Mucosa of stomach (tissue), 1 donor: ENCODE results near the gene C2CD3.

Experiments
- H3K27me3 ChIP-seq: one replicate; pipeline ENCODE4 v1.7.0; 2013; ENCODE audit warnings: mild to moderate bottlenecking, low read length; ENCODE audit not compliant: control insufficient read depth, insufficient read depth
- H3K36me3 ChIP-seq: one replicate; pipeline ENCODE4 v1.7.0; 2013; ENCODE audit warnings: low read length; ENCODE audit not compliant: control insufficient read depth, insufficient read depth
- H3K4me1 ChIP-seq: one replicate; pipeline ENCODE4 v1.7.0; 2013; ENCODE audit warnings: mild to moderate bottlenecking, low read length; ENCODE audit not compliant: control insufficient read depth, insufficient read depth
- H3K4me3 ChIP-seq: one replicate; pipeline ENCODE4 v1.7.0; 2013; ENCODE audit warnings: low read length
- H3K9ac ChIP-seq: one replicate; pipeline ENCODE4 v1.7.0; 2013; ENCODE audit warnings: mild to moderate bottlenecking, low read length, moderate library complexity
- H3K9me3 ChIP-seq: one replicate; pipeline ENCODE4 v1.7.0; 2013; ENCODE audit warnings: mild to moderate bottlenecking, low read length, moderate library complexity; ENCODE audit not compliant: control insufficient read depth
- donor health status: Pancreatic carcinoma.

C2CD3 gene

DNA sequence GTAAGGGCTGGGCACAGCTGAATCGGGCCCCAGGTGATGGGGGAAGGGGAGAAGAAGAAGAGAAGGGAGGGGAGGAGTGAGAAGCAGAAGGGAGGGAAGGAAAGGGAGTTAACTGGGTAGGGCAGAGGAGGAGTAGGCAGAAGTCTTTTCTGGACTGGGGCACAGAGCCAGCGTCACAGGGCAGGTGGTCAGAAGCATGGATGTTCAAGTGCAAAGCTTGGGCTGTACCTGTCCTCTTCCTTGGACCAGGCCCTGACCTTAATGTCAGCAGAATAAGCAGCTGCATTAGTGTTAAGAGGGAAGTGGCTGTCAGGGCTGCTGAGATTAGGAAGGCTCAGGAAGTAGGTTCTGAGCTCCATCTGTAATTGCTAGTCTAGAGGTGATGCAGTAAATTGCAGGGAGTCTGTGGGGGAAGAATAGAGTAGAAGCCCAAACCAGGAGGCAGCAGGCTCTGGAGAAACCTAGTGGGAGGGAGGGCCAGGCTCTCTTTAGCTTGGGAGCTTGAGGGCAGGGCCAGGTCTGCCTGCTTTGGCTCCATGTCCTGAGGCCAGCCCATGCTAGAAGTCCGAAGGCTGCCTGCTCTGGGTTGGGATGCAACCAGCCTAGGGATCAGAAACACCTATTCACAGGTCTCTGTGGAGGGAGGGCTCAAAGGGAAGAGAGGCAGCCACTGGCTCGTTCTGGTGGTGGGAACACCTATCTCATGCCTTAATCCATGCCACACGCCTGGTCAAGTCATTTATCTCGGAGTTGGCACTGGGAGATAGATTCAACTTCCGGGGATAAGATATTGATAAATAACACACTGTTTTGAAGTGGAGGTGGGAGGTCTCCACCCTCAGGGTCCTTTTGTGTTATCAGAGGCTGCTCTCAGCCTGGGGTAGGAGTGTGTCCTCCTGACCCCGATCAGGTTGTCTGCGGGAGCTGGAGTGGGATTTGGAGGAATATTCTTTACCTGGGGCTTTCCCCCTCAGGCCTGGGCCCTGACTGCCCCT, 160.2 kb downstream of the C2CD3 start:
- H3K9ac ChIP-seq = no peak overlapping the region
- H3K27me3 ChIP-seq = no peaks in the 10 kb centered on the region
- H3K9me3 ChIP-seq = no peaks in the 10 kb centered on the region
- H3K4me3 ChIP-seq = no peak overlapping the region
- H3K36me3 ChIP-seq = no peaks in the 10 kb centered on the region
- peaks cover 30% of the 10 kb centered on the region for H3K4me1 ChIP-seq

DNA sequence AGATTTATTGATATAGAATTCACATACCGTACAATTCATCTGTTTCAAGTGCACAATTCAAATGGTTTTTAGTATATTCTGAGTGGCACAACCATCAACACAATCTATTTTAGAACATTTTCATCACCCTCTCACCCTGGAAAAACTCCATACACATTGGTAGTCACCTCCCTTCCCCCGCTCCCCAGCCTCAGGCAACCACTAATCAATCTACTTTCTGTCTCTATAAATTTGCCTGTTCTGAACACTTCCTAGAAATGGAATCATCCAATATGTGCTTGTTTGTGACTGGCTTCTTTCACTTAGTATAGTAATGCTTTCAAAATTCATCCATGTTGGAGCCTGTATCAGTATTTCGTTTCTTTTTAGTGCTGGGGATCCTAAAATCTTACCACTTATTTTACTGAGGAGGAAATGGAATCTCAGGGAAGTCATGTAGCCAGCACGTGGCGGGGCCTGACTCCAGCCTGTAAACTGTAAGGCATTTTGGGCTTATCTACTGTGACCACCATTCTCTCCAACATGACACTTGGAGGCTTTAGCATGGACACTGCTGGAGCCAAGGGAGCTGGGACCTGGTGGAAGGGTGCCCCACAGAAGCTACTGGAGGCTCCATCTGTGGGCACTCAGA, 161.0 kb downstream of the C2CD3 start:
- Histone ChIP-seq H3K4me1 (peaks cover 35% of the 10 kb centered on the region), H3K36me3 (no peaks in the 10 kb centered on the region), H3K9me3 (no peaks in the 10 kb centered on the region), H3K27me3 (no peaks in the 10 kb centered on the region), H3K9ac (no peak overlapping the region), H3K4me3 (no peak overlapping the region)

DNA sequence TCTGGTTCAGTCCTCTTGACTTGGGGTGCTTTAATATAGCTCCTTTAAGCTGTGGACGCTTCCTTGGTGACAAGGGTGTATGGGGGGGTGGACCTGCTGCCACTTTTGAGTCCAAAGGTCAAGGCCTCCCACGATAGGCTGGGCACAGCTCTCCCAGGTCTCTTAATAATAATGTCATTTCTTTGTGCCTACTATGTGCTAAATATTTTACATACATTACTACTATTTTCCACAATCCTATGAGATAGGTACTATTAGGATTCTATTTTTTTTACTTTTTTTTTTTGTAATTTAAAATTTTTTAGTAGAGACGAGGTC, 161.6 kb downstream of the C2CD3 start:
- Histone ChIP-seq H3K4me1 (peaks cover 35% of the 10 kb centered on the region), H3K27me3 (no peaks in the 10 kb centered on the region), H3K9ac (no peak overlapping the region), H3K9me3 (no peaks in the 10 kb centered on the region), H3K4me3 (no peak overlapping the region), H3K36me3 (no peaks in the 10 kb centered on the region)

DNA sequence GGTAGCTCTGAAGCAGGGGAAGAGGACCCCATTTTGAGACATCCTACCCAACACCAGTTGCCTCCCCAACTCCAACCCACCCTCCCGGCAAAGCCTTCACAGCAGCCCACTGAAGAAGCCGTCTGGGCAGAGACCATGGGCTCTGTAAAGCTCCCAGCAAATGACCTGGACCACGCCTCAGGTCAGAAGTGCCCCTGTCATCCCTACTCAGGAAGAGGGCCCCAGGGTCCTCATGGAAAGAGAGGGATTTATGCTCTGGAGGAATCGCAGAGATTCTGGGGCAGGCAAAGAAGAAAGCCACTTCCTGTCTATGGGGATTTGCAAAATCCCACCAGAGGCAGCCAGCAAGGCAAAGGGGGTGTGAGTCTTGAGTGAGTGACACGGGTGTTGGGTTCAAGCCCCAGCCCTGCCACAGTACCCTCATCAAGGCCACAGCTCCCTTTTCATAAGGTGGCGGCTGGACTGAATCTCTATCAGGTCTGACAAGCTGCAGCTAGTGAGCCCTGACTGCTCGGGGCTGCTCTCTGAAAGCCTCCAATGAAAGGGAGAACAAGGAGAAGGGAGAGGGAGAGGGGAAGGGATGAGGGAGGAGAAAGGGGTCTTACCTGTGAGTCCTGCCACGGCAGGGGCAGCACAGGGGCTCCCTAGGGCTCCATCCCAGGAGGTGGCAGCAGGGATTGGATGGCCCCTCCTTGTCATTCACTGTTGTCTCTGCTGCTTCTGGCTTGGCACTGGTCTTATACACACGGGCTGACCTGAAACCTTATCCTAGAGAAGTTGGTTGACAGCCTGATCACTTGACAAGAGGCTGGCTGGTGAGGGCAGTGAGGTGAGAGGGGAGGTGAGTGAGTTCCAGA, 162.2 kb downstream of the C2CD3 start, which contains the start of gene UCP3:
Gene UCP3, minus strand, starts transcription at position 713 of the 857 bp plus-strand sequence. CDS start 2,043 bp downstream, outside the sequence.
- no peaks in the 10 kb centered on the region for H3K9me3 ChIP-seq
- H3K4me3 ChIP-seq = no peak within 1 kb of the TSS
- H3K9ac ChIP-seq = no peak within 1 kb of the TSS
- no peaks in the 10 kb centered on the region for H3K36me3 ChIP-seq
- H3K4me1 ChIP-seq = peaks cover 35% of the 10 kb centered on the region
- no peaks in the 10 kb centered on the region for H3K27me3 ChIP-seq

DNA sequence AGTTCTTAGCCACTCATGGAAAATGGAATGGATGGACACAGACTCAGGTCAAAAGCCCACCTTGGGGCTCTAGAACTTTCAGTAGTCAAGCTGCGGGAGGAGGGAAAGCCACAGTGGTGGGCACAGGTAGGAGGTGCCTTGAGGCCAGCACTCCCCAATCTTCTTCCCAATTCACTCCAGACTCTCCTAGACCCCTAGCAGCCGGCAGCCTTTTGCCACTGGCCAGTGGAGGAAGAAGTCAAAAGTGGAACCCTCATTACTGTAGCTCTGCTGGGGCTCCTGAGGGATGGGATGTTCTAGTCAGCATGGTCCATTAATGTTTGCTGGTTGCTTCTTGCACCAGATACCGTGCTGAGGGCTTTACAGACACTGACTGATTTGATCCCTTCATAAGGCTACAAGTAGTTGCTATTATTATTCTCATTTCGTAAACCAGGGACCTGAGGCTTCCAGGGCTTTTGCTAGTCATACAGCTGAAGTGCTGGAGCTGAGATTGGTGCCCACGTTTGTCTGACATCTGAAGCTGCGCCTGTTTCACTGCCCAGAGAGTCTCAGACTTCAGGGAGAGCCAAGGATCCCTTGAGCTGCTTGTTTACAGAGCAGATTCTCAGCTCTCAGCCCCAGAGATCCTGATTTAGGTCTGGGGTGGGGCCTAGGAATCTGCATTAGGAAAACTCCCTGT, 163.0 kb downstream of the C2CD3 start:
- H3K4me3 ChIP-seq = no peak overlapping the region
- no peaks in the 10 kb centered on the region for H3K27me3 ChIP-seq
- peaks cover 35% of the 10 kb centered on the region for H3K4me1 ChIP-seq
- no peak overlapping the region for H3K9ac ChIP-seq
- no peaks in the 10 kb centered on the region for H3K9me3 ChIP-seq
- H3K36me3 ChIP-seq = no peaks in the 10 kb centered on the region

DNA sequence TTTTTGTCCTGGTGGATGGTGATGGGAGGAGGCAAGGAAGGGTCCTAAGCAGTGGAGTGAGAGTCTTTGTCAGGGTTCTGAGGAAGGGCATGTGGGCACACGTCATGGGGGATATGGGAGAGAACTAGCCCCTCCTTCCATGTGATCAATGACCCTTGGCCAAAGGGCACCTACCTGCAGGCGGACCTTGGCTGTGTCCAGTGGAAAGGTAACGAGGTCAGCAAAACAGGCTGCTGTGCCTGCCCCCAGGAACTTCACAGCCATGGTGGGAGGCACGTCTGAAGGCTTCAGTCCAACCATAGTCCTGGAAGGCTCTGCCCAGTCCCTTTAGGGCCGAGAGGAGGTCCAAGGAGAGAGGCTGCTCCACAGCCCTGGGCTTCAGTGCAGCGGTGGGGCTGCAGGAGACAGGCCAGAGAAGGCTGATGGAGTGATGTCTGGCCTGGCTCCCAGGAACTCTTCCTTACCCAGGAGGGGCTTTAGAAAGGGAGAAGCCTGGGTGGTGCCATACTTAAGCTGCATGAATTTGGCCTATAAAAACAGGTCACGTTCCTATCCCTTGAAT, 164.0 kb downstream of the C2CD3 start:
- no peaks in the 10 kb centered on the region for H3K9me3 ChIP-seq
- no peaks in the 10 kb centered on the region for H3K36me3 ChIP-seq
- no peak overlapping the region for H3K4me3 ChIP-seq
- H3K27me3 ChIP-seq = no peaks in the 10 kb centered on the region
- no peak overlapping the region for H3K9ac ChIP-seq
- peaks cover 38% of the 10 kb centered on the region for H3K4me1 ChIP-seq

DNA sequence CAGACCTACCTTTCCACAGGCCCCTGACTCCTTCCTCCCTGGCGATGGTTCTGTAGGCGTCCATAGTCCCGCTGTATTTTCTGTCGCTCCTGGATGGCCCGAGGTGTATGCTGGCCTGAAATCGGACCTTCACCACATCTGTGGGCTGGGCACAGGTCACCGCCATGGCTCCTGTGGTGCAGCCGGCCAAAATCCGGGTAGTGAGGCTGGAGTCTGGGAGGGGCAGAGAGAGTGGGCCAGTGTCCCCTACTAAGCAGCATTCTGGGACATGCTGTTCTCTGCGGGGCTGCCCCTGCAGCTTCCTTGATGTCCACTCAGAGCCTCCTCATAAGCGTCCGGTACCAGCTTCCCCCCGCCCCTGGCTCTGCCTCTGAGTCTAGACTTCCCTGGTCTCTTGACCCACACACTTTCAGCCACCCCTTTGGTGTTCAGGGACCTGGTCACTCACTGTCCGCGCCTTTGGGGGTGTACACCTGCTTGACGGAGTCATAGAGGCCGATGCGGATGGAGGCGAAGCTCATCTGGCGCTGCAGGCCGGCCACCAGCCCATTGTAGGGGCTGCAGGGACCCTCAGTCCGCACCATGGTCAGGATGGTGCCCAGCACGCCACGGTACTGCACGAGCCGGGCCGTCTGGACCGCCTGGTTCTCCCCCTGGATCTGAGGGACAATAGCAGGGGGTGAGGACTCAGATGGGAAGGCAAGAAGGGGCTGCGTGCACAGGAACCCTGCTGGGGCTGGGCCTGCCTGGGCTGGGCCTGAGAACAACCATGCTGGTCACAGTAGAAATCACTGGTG, 164.9 kb downstream of the C2CD3 start:
- Histone ChIP-seq H3K27me3 (no peaks in the 10 kb centered on the region), H3K4me1 (peaks cover 39% of the 10 kb centered on the region), H3K9me3 (no peaks in the 10 kb centered on the region), H3K9ac (no peak overlapping the region), H3K36me3 (no peaks in the 10 kb centered on the region), H3K4me3 (no peak overlapping the region)

DNA sequence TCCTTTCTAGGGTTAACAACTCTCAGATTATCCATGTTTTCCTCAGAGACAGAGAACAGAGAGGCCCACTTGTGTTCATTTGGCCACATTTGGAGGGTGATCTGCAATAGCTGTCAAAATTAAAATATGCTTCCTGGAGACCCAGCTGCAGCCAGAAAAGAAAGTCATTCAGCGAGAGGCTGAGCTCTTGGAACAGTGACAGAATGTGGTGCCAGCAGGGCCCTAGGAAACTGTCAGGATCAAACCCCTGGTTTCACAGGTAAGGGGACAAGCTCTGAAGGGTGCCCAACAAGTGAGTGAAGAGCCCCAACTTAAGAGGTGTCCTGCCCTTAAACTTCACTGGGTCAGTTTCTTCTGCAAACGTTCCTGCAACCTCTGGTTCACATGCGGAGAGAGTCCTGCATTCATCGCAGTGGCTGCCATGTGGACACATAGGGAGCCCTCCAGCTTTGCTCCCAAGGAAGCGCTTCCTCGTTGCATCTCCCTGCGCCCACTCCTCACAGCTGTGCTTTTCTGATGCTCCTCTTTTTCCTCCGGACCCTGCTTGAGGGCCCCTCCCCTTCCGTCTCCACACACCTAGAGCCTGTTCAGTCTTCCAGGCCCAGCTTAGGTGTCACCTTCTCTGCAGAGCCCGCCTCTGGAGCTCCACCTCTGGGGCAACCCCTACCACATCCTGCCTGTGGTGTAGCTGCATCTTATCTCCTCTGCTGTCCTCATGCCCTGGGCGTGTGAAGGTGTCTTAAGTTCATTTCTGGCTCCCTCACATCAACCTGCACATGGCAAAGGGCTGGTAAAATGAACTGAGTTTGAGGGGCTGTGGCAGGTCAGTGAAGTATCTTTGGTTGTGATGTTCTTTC, 165.8 kb downstream of the C2CD3 start:
- H3K36me3 ChIP-seq = no peaks in the 10 kb centered on the region
- H3K9me3 ChIP-seq = no peaks in the 10 kb centered on the region
- H3K9ac ChIP-seq = no peak overlapping the region
- no peak overlapping the region for H3K4me3 ChIP-seq
- no peaks in the 10 kb centered on the region for H3K27me3 ChIP-seq
- H3K4me1 ChIP-seq = peaks cover 30% of the 10 kb centered on the region

DNA sequence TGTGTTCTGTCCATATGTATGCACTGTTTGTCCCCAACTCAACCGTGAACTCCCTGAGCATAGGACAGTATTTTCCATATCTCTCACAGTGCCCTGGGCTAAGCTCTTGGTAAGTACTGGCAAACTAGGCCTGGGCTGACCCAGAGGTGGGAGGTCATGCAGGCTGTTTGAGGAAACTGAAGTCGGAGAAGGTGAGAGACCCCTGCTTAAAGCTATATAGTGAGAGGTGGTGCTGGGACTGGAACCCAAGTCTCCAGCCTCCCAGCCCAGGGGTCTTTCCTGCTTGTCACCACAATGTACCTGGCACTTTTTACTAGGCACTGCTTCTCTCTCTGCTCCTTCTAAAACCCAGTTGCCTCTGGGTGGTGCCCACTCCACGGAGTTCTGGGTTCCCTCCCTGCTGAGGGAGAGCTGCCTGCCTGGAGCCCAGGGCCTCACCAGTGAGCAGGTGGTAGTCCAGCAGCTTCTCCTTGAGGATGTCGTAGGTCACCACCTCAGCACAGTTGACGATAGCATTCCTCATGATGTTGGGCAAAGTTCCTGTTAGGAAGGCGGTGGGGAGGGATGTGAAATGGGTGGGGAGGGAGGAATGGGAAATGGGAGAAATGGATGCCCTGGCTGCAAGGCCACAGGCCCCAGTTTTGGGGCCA, 166.6 kb downstream of the C2CD3 start:
- Histone ChIP-seq H3K36me3 (no peaks in the 10 kb centered on the region), H3K4me1 (peaks cover 24% of the 10 kb centered on the region), H3K9ac (no peak overlapping the region), H3K4me3 (no peak overlapping the region), H3K27me3 (no peaks in the 10 kb centered on the region), H3K9me3 (no peaks in the 10 kb centered on the region)

DNA sequence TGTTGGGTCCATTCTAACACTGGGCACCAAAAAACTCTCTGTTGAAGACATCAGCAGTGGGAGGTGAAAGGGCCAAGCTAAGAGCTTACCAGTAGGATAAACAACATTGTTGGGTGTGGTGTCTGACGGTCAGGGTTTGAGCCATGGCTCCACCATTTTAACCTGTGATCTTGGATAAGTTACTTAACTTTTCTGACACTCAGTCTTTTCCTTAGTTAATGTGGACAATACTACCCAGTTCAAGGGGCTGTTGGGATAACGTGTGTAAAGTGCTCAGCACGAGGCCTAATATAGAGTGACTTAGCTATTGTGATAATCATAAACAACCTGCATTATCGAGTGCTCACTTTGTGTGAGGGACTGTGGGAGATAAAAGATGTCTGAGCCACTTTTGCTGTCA, 168.0 kb downstream of the C2CD3 start:
- H3K9me3 ChIP-seq = no peaks in the 10 kb centered on the region
- H3K36me3 ChIP-seq = no peaks in the 10 kb centered on the region
- peaks cover 13% of the 10 kb centered on the region for H3K4me1 ChIP-seq
- no peak overlapping the region for H3K4me3 ChIP-seq
- H3K9ac ChIP-seq = no peak overlapping the region
- no peaks in the 10 kb centered on the region for H3K27me3 ChIP-seq
